H1 (cell line): ENCODE measurements around the gene C2CD2L.

Source experiments
- FOSL1 ChIP-seq: IDR thresholded peaks from 2 replicates; pipeline ENCODE4 v1.6.1; 2011; ENCODE audit warnings: mild to moderate bottlenecking, low read depth, low read length, moderate library complexity; ENCODE audit not compliant: insufficient read depth
- TF ChIP-seq, protein P1 (sequence below): IDR thresholded peaks from 2 replicates; pipeline ENCODE4 v1.6.1; 2012; ENCODE audit warnings: low read length, inconsistent platforms

DNA sequence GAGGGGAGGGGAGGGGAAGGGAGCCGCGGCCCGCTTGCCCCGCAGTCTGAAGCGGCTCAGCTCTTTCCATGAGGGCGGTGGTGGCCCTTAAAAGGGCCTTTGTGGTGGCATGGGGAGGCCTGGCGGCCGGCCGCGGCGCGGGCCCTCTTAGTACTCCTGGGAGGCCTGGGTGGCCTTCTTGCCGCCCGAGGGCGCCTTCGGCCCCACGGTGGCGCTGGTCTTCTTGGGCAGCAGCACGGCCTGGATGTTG lies 12.4 kb upstream of the C2CD2L start:
- TF ChIP-seq, protein P1, sequence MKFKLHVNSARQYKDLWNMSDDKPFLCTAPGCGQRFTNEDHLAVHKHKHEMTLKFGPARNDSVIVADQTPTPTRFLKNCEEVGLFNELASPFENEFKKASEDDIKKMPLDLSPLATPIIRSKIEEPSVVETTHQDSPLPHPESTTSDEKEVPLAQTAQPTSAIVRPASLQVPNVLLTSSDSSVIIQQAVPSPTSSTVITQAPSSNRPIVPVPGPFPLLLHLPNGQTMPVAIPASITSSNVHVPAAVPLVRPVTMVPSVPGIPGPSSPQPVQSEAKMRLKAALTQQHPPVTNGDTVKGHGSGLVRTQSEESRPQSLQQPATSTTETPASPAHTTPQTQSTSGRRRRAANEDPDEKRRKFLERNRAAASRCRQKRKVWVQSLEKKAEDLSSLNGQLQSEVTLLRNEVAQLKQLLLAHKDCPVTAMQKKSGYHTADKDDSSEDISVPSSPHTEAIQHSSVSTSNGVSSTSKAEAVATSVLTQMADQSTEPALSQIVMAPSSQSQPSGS = no peak
- TF ChIP-seq FOSL1 = no peak
